Muscle layer of duodenum (tissue), 2 donors: ENCODE data around the gene CASP9.

Experiments
- H3K27ac ChIP-seq: one replicate; pipeline ENCODE4 v1.7.0; 2013; ENCODE audit warnings: mild to moderate bottlenecking, low read length
- H3K27me3 ChIP-seq: one replicate; pipeline ENCODE4 v1.7.0; 2013; ENCODE audit warnings: low read depth, mild to moderate bottlenecking, control low read depth, low read length
- H3K36me3 ChIP-seq, 2 donors: one replicate each; pipeline ENCODE4 v1.7.0; 2013; ENCODE audit warnings: low read length in 2 of 2, control low read depth in 1 of 2, mild to moderate bottlenecking in 1 of 2; ENCODE audit not compliant: insufficient read depth in 2 of 2, control insufficient read depth in 1 of 2
- H3K4me1 ChIP-seq, 2 donors: one replicate each; pipeline ENCODE4 v1.7.0; 2013; ENCODE audit warnings: low read length in 2 of 2, mild to moderate bottlenecking in 2 of 2, control low read depth in 1 of 2, moderate library complexity in 1 of 2; ENCODE audit not compliant: insufficient read depth in 2 of 2, control insufficient read depth in 1 of 2
- H3K4me3 ChIP-seq, 2 donors: one replicate each; pipeline ENCODE4 v1.7.0; 2013; ENCODE audit warnings: low read length in 2 of 2, low read depth in 1 of 2, mild to moderate bottlenecking in 1 of 2
- H3K9me3 ChIP-seq, 2 donors: one replicate each; pipeline ENCODE4 v1.7.0; 2013; ENCODE audit warnings: low read length in 2 of 2, control low read depth in 1 of 2, mild to moderate bottlenecking in 1 of 2; ENCODE audit not compliant: control insufficient read depth in 1 of 2
- donor health status: healthy.

The CASP9 gene

DNA sequence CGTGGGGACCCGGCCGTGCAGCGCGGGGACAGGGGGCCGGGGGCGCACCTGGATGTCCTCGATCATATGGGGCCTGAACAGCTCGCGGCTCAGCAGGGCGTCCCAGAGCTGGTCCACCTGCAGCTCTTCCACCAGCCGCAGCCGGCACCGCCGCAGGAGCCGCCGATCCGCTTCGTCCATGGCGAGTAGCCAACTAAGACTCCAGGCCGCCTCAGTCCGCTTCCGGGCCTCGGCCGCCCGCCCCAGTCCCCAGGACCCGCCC lies at the start of gene CASP9:
TSS of gene CASP9 (minus strand) at position 195 of the 262 bp plus-strand sequence. CDS start at position 180, 15 bp downstream.
- Histone ChIP-seq H3K27me3 (no peaks in the 10 kb centered on the region), H3K36me3 (no peaks in the 10 kb centered on the region), H3K27ac (peak within 1 kb of the TSS; percentile 96), H3K4me3 (peak within 1 kb of the TSS; percentile 67 to 91), H3K4me1 (peaks cover 7 to 29% of the 10 kb centered on the region in 2 donors), H3K9me3 (no peaks in the 10 kb centered on the region)

GRCh38 chr1:15573477-15573876 lies 49.5 kb upstream of the CASP9 start:
- no peak overlapping the region for H3K4me3 ChIP-seq
- H3K27me3 ChIP-seq, result no peaks in the 10 kb centered on the region
- peaks cover 2 to 11% of the 10 kb centered on the region in 2 donors for H3K36me3 ChIP-seq
- H3K4me1 ChIP-seq, result no peaks in the 10 kb centered on the region
- H3K27ac ChIP-seq, result no peak overlapping the region
- no peaks in the 10 kb centered on the region for H3K9me3 ChIP-seq

DNA sequence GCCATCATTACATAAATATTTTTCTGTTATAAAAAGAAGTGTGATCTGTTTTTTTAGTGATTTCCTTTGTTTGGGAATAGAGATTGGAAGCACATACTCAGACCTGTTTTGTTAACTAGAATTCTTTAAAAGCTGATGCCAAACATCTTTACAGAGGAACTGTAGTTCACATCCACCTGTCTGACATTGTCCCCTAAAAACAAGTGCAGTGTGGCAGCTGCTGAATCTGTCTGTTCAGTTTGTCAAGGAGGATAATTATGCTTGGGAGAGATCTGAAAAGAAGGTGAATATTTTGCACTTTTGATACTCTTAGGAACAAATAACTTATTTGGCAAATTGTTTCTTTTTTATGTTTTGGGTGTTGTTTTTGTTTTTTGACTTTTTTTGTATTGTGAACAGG lies 47.3 kb upstream of the CASP9 start:
- H3K36me3 ChIP-seq, result peaks cover 24 to 33% of the 10 kb centered on the region in 2 donors
- H3K4me3 ChIP-seq, result no peak overlapping the region
- no peaks in the 10 kb centered on the region for H3K4me1 ChIP-seq
- H3K27ac ChIP-seq, result no peak overlapping the region
- no peaks in the 10 kb centered on the region for H3K9me3 ChIP-seq
- H3K27me3 ChIP-seq, result no peaks in the 10 kb centered on the region

GRCh38 chr1:15570861-15571260 lies 46.8 kb upstream of the CASP9 start:
- peaks cover 28 to 37% of the 10 kb centered on the region in 2 donors for H3K36me3 ChIP-seq
- no peaks in the 10 kb centered on the region for H3K9me3 ChIP-seq
- H3K27ac ChIP-seq, result no peak overlapping the region
- no peaks in the 10 kb centered on the region for H3K27me3 ChIP-seq
- H3K4me3 ChIP-seq, result no peak overlapping the region
- no peaks in the 10 kb centered on the region for H3K4me1 ChIP-seq

- Histone ChIP-seq H3K27me3 (no peaks in the 10 kb centered on the region), H3K4me1 (no peaks in the 10 kb centered on the region), H3K4me3 (no peak overlapping the region), H3K36me3 (peaks cover 42 to 58% of the 10 kb centered on the region in 2 donors), H3K27ac (no peak overlapping the region), H3K9me3 (no peaks in the 10 kb centered on the region)
Observed at GRCh38 chr1:15568387-15569073, 44.5 kb upstream of the CASP9 start.

DNA sequence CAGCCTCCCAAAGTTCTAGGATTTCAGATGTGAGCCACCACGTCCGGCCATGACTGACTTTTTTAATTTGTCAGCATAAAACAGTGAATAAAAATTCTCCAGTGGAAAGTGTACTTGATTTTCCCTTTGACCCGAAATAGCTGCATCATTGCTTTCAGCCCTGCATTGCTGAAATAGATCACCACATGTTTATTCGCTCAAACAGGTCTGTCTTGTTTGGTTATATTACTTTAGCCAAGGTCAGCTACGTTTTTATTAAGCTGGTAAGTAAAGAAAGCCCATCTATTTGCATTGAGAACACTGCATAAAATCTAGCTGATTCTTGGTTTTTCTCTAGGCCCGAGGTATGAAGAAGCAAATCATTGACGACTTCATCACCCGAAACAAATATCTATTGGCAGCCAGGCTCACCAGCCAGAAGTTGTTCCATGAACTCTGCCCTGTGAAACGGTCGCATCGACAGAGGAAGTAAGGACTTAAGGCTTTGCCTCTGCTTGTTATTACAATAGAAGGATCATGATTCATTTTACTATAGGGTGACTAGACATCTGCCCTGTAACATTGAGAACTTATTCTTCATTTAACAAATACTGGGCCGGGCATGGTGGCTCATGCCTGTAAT lies 35.3 kb upstream of the CASP9 start:
- H3K36me3 ChIP-seq, result peaks cover 25 to 49% of the 10 kb centered on the region in 2 donors
- H3K9me3 ChIP-seq, result no peaks in the 10 kb centered on the region
- no peak overlapping the region for H3K27ac ChIP-seq
- no peak overlapping the region for H3K4me3 ChIP-seq
- H3K27me3 ChIP-seq, result no peaks in the 10 kb centered on the region
- no peaks in the 10 kb centered on the region for H3K4me1 ChIP-seq

GRCh38 chr1:15558516-15558915 lies 34.5 kb upstream of the CASP9 start:
- no peak overlapping the region for H3K4me3 ChIP-seq
- H3K36me3 ChIP-seq, result peaks cover 20 to 43% of the 10 kb centered on the region in 2 donors
- H3K27ac ChIP-seq, result no peak overlapping the region
- no peaks in the 10 kb centered on the region for H3K9me3 ChIP-seq
- H3K4me1 ChIP-seq, result no peaks in the 10 kb centered on the region
- H3K27me3 ChIP-seq, result no peaks in the 10 kb centered on the region

DNA sequence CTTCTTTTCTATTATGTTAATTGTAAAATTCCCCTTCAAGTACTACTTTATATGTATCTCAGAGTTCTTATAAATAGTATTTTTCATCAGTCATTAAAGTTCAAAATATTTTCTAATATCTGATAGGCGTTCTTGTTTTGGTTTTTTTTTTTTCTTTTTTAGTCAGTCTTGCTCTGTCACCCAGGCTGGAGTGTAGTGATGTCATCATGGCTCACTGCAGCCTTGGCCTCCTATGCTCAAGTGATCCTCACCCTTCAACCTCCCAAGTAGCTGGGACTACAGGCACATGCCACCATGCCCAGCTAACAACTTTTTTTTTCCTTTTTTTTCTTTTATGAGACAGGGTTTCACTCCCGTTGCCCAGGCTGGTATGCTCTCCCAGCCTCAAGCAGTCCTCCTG lies 33.6 kb upstream of the CASP9 start:
- Histone ChIP-seq H3K36me3 (peaks cover 17 to 36% of the 10 kb centered on the region in 2 donors), H3K9me3 (no peaks in the 10 kb centered on the region), H3K27ac (no peak overlapping the region)

DNA sequence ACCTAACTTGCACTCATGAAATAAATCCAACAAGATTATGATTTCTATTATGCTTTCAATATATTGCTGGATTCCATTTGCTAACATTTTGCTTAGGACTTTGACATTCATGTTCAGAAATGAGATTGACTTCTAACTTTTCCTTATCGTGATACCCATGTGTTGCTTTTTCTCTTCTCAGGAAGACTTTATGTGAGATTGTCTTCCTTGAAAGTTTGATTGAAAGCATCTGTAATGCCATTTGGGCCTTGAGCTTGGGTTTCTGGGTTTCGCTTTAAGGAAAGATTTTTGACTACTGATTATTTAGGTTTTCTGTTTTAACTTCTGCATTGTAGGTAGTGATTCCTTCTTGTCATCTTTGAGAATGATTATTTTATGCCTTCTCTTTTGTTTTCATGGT lies 33.0 kb upstream of the CASP9 start:
- no peaks in the 10 kb centered on the region for H3K4me1 ChIP-seq
- peaks cover 13 to 30% of the 10 kb centered on the region in 2 donors for H3K36me3 ChIP-seq
- H3K4me3 ChIP-seq, result no peak overlapping the region
- H3K27me3 ChIP-seq, result no peaks in the 10 kb centered on the region
- no peak overlapping the region for H3K27ac ChIP-seq
- H3K9me3 ChIP-seq, result no peaks in the 10 kb centered on the region

More for the DNA sequence above, 33.6 kb upstream of the CASP9 start:
- Histone ChIP-seq H3K4me3 (no peak overlapping the region), H3K27me3 (no peaks in the 10 kb centered on the region), H3K4me1 (no peaks in the 10 kb centered on the region)

GRCh38 chr1:15550573-15550972 lies 26.6 kb upstream of the CASP9 start:
- no peaks in the 10 kb centered on the region for H3K9me3 ChIP-seq
- H3K36me3 ChIP-seq, result peaks cover 14 to 40% of the 10 kb centered on the region in 2 donors
- no peak overlapping the region for H3K27ac ChIP-seq
- H3K27me3 ChIP-seq, result no peaks in the 10 kb centered on the region
- H3K4me3 ChIP-seq, result no peak overlapping the region
- no peaks in the 10 kb centered on the region for H3K4me1 ChIP-seq

DNA sequence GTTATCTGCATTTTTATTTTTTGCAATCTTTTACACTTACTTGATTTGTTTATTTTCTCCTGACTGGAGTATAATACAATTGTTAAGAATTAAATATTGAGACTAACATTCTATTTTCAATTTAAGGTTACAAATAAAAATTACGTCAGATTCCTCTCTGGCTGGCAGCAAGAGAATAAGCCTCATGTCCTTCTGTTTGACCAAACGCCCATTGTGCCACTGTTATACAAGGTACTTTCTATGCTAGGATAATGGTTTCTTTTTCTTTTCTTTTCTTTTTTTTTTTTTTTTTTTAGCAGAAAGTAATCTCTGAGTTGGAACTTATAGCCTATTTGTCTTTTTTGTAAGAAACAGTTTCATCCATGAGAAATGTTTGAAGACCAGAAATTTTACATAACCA lies 22.6 kb upstream of the CASP9 start:
- Histone ChIP-seq H3K27me3 (no peaks in the 10 kb centered on the region), H3K36me3 (peaks cover 41 to 69% of the 10 kb centered on the region in 2 donors), H3K27ac (no peak overlapping the region), H3K9me3 (no peaks in the 10 kb centered on the region), H3K4me1 (no peaks in the 10 kb centered on the region), H3K4me3 (no peak overlapping the region)
